ENCODE data around the gene GBP6. TPM values are rescaled to one million over a fixed set of nuclear protein-coding genes. Genes with fewer than 3 reads are reported as not detected.
A peak's percentile ranks its signal among the peaks of the same experiment; 100 is the strongest.

The GBP6 gene
- total and polyA plus RNA-seq, 11 donors = 0.03 to 0.67 (median 0.13) TPM; not detected in 5

DNA sequence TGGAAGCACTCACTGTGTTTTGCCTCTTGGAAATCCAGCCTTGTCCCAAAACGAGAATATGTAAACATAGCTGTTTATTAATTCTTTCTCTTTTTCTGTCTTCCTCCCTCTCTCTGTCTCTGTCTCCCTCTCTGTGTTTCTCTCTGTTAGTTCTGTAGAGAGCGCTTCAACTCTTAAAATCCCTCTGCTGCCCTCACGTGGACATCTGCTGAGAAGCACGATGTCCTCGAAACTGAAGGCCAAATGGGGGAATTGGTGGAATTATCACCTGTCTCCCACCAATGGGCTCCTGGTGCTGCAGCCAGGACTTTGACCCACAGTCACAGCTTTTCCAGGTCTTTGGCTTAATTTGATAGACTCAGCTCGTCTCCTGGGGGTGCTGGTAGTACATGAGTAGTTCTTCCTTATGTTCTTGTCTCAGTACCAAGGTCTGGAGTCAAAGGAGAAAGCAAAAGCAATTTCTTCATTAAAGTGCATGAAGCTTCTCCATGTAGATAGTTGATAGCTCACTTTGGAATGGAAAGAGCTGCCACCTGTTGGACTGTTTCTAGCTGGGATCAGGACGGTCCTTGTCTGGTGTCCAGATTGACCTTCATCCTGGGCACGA, 5.5 kb upstream of the GBP6 start:
- ATAC-seq (peak; percentile 71 to 93 (median 90)), DNase-seq (peak; percentile 75 to 85 (median 78))
- WGBS, 4 donors = 15 to 20% (median 16%) methylated on average over 8 of the region's 8 CpGs
- intact Hi-C loops (cut with DNase I) = loop anchor here (1.0 to 10.0 kb wide), 17 partner anchors 94 to 376 kb away; partner anchors contain the start of gene GBP4 (in 9 of the 10)
- no peaks in the 10 kb centered on the region for H3K27me3 ChIP-seq
- no peaks in the 10 kb centered on the region for H3K9me3 ChIP-seq
- H3K4me3 ChIP-seq = no peak overlapping the region
- peak overlapping the region in 2 of 12 donors; percentile 33 to 49 for H3K27ac ChIP-seq
- H3K4me1 ChIP-seq = peaks cover 0 to 26% (median 5%) of the 10 kb centered on the region in 12 donors
- TF ChIP-seq, protein P1, sequence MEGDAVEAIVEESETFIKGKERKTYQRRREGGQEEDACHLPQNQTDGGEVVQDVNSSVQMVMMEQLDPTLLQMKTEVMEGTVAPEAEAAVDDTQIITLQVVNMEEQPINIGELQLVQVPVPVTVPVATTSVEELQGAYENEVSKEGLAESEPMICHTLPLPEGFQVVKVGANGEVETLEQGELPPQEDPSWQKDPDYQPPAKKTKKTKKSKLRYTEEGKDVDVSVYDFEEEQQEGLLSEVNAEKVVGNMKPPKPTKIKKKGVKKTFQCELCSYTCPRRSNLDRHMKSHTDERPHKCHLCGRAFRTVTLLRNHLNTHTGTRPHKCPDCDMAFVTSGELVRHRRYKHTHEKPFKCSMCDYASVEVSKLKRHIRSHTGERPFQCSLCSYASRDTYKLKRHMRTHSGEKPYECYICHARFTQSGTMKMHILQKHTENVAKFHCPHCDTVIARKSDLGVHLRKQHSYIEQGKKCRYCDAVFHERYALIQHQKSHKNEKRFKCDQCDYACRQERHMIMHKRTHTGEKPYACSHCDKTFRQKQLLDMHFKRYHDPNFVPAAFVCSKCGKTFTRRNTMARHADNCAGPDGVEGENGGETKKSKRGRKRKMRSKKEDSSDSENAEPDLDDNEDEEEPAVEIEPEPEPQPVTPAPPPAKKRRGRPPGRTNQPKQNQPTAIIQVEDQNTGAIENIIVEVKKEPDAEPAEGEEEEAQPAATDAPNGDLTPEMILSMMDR (IDR thresholded peaks at IDR 0.05) = peak; percentile 62 to 91 (median 84)
- TF ChIP-seq POLR2A (IDR thresholded peaks at IDR 0.05) = no peak
- no peaks in the 10 kb centered on the region for H3K36me3 ChIP-seq

DNA sequence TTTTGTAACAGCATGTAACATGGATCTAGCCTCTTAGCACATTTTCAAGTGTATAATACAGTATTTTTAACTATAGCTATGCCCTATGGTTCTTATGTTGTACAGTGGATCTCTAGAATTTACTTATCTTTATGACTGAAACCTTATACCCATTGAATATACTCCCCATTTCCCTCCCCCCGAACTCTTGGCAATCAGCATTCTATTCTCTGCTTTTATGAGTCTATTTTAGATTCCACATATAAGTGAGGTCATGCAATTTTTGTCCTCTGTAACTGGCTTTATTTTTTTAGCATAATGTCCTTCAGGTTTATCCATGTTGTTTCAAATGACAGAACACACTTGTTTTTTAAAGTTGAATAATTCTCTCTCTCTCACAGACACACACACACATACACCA, 3.1 kb upstream of the GBP6 start:
- H3K36me3 ChIP-seq = no peaks in the 10 kb centered on the region
- TF ChIP-seq, protein P1 (IDR thresholded peaks at IDR 0.05) = no peak
- TF ChIP-seq POLR2A (IDR thresholded peaks at IDR 0.05) = no peak
- intact Hi-C loops (cut with DNase I) = loop anchor here in 4 of 10 donors (5.0 to 10.0 kb wide), 3 partner anchors 94 to 363 kb away; no protein-coding TSS in a partner anchor
- DNase-seq (no peak), ATAC-seq (no peak)
- H3K4me1 ChIP-seq = peaks cover 0 to 26% (median 13%) of the 10 kb centered on the region in 12 donors
- H3K27ac ChIP-seq = no peak overlapping the region
- H3K27me3 ChIP-seq = no peaks in the 10 kb centered on the region
- no peak overlapping the region for H3K4me3 ChIP-seq
- H3K9me3 ChIP-seq = no peaks in the 10 kb centered on the region
- 44 to 68% (median 54%) methylated on average over 1 of the region's 1 CpG for WGBS, 4 donors

DNA sequence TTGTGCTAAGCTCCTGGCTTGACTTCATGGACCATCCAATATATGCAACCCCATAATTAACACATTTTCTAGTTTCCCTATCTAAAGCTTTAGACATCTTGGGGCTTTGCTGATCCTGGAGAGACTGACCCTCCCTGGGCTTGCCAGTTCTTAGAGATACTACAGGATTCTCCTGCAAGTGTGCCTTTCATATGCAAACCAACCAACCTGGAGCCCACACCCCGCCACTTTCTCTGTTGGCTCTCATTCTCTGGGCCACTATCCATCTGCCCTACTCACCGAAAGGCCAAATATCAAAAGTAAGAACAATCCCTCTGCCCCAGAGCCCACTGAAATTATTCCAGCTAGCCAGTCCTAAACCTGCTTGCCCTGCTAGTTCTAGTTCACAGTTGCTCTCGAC, 2.2 kb upstream of the GBP6 start:
- Histone ChIP-seq H3K9me3 (no peaks in the 10 kb centered on the region), H3K4me1 (peaks cover 0 to 26% (median 13%) of the 10 kb centered on the region in 12 donors), H3K4me3 (no peak overlapping the region), H3K27me3 (no peaks in the 10 kb centered on the region), H3K27ac (no peak overlapping the region), H3K36me3 (no peaks in the 10 kb centered on the region)
- intact Hi-C loops (cut with DNase I) = loop anchor here in 4 of 10 donors (5.0 to 10.0 kb wide), 3 partner anchors 93 to 364 kb away; no protein-coding TSS in a partner anchor
- no peak for ATAC-seq
- DNase-seq = no peak
- no peak for TF ChIP-seq POLR2A (IDR thresholded peaks at IDR 0.05)
- TF ChIP-seq, protein P1 (IDR thresholded peaks at IDR 0.05) = no peak
- WGBS, 4 donors = 94 to 98% (median 96%) methylated on average over 3 of the region's 3 CpGs

DNA sequence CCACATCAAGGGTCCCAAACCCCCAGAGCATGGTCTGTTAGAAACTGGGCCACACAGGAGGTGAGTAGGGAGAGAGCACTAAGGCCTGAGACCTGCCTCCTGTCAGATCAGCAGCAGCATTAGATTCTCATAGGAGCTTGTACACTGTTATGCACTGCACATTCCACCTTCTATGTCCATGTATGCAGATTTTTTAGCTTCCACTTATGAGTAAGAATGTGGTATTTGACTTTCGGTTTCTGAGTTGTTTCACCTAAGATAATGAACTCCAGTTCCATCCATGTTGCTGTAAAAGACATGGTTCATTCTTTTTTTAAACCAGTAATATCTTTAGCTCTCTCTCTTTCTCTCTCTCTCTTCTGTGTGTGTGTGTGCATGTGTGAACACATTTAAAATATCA, 663 bp upstream of the GBP6 start:
- intact Hi-C loops (cut with DNase I) = loop anchor here in 4 of 10 donors (5.0 to 10.0 kb wide), 3 partner anchors 92 to 366 kb away; no protein-coding TSS in a partner anchor
- no peak overlapping the region for H3K4me3 ChIP-seq
- no peak for TF ChIP-seq POLR2A (IDR thresholded peaks at IDR 0.05)
- TF ChIP-seq, protein P1 (IDR thresholded peaks at IDR 0.05) = no peak
- peaks cover 0 to 21% (median 13%) of the 10 kb centered on the region in 12 donors for H3K4me1 ChIP-seq
- H3K9me3 ChIP-seq = no peaks in the 10 kb centered on the region
- 14 to 56% (median 39%) methylated on average over 1 of the region's 1 CpG for WGBS, 4 donors
- peak in 1 of 4 donors; percentile 19 for ATAC-seq
- H3K27ac ChIP-seq = peak overlapping the region in 1 of 12 donors; percentile 6
- no peaks in the 10 kb centered on the region for H3K27me3 ChIP-seq
- DNase-seq = no peak
- H3K36me3 ChIP-seq = no peaks in the 10 kb centered on the region

All from heart left ventricle (tissue), 16 donors.